NCI-H748 (cell line): ENCODE data around the gene SSTR3.
"Not testable (repeated sequence)": the region's sequence is repeated elsewhere in the genome, so short reads cannot be mapped to it uniquely, and the experiment has no call there.

ENCODE experiments used
- DNase-seq: peaks from one replicate; lab custom pipeline; 2025; ENCODE audit not compliant: unreplicated experiment; lab: John Stamatoyannopoulos, UW

The SSTR3 gene

GRCh38 chr22:37243402-37244113 lies 31.3 kb upstream of the SSTR3 start:
- DNase-seq: no peak

DNA sequence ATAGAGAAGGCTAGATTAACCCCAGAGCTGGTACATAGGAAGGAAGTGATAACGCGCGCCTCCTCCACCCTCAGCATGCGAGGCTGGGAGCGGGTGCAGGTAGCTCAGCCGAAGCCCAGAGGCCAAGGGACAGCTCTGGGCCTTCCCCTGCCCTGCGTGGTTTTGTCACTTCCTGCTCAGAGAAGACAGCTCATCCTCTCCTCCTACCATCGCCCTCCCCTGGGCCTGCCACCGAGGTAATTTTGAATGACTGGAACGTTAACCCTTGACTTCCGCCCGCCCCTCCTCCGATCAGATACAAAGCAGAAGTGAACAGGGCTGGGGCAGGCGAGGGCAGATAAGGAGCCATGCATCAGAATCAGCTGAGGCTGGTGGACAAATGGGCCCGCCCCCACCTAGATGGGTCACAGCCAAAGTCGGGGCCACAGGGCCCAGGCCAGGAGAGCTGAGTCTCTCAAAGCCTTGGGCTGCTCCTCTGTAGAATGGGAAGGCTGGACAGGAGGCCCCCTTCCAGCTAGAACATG lies 30.2 kb upstream of the SSTR3 start:
- no peak for DNase-seq

- DNase-seq: no peak
These were observed 29.3 kb upstream of the SSTR3 start for GRCh38 chr22:37241351-37242142.

- no peak for DNase-seq
These were observed 28.7 kb upstream of the SSTR3 start for GRCh38 chr22:37240941-37241320.

- DNase-seq: no peak
These were observed 28.1 kb upstream of the SSTR3 start for GRCh38 chr22:37240240-37240940.

DNA sequence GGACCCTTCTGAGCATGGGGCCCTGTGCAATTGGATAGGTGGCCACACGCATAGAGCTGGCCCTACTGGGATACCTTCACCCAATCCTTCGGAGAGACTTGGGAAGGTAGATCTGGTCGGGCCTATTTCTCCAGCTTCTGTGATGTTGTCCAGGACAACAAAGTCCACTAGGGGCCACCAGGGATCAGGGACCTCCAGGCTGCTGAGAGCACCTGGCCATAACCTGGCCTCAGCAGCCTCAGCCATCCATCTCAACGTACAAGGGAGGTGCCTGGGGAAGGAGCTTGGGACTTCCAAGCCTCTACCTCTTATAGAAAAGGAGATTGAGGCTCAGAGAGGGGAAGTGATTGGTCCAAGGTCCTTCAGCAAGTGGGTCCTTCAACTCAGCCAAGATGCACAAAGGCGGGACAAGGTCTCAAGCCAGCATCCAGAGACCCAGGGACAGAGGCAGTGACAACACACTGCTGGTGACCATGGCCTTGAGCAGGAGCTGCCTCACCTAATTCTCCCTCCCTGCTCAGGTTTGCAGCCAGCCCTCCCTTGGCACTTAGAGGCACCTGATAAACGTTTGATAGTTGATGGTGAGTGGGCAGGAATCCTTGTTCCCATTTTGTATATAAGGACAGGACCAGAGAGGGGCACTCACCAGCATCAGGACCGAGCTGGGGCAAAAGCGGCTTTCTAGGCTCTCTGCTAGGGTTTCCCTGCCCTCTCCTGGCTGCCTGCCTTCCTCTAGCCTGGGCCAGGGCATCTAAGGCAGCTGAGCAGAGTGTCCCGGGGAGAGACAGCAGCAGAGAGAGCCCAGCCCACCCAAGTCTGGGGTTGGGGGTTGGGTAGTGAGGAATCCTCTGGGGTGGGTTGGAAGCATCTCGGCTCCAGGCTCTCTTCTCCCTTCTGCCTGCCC lies 27.3 kb upstream of the SSTR3 start:
- DNase-seq: no peak

- DNase-seq: no peak
These were observed 25.3 kb upstream of the SSTR3 start for GRCh38 chr22:37237371-37238268.

DNA sequence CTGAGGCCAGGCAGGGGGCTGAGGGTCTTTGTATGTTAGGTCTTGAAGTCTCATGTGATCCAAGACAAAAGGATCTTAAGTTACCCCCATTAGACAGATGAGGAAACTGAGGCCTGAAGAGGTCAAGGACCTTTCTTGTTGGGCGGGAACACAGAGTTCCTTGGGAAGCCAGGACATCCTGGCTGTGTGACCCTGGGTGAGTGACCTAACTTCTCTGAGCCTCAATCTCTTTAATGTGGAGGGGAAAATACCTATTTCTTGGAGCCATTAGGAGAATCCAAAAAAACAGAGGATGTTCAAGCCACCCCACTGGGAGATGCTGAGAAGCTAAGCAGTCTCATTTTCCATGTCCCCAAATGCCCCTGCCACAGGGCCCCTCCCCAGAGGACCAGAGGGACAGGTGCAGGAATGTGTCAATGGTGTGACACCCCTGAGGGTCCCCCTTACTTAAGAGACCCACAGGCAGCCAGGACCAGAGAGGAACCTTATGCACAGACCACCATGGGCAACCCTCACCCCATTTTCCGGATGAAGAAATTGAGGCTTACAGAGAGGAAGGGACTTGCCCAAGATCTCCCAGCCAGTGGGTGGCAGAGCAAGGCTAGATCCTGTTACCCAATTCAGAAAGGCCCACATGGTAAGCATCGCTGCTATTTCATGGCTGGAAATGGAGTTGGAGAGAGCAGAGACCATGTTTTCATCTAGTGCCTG lies 23.8 kb upstream of the SSTR3 start:
- DNase-seq: no peak

- no peak for DNase-seq
These were observed 22.7 kb upstream of the SSTR3 start for GRCh38 chr22:37234736-37235711.

- no peak for DNase-seq
These were observed 21.7 kb upstream of the SSTR3 start for GRCh38 chr22:37233751-37234631.

DNA sequence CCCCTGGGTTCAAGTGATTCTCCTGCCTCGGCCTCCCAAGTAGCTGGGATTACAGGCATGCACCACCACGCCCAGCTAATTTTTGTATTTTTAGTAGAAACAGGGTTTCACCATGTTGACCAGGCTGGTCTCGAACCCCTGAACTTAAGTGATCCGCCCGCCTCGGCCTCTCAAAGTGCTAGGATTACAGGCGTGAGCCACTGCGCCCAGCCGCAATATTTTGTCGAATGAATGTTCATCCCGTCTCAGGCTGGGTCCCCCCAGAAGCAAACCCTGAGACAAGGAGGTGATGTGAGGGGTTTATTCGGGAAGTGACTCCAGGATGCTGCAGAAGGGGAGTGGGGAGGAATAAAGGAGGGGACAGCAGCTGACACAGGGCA lies 21.1 kb upstream of the SSTR3 start:
- DNase-seq: not testable (repeated sequence)

GRCh38 chr22:37232140-37232998 lies 20.1 kb upstream of the SSTR3 start:
- DNase-seq: no peak

- DNase-seq: no peak
These were observed 19.3 kb upstream of the SSTR3 start for GRCh38 chr22:37231406-37232139.

DNA sequence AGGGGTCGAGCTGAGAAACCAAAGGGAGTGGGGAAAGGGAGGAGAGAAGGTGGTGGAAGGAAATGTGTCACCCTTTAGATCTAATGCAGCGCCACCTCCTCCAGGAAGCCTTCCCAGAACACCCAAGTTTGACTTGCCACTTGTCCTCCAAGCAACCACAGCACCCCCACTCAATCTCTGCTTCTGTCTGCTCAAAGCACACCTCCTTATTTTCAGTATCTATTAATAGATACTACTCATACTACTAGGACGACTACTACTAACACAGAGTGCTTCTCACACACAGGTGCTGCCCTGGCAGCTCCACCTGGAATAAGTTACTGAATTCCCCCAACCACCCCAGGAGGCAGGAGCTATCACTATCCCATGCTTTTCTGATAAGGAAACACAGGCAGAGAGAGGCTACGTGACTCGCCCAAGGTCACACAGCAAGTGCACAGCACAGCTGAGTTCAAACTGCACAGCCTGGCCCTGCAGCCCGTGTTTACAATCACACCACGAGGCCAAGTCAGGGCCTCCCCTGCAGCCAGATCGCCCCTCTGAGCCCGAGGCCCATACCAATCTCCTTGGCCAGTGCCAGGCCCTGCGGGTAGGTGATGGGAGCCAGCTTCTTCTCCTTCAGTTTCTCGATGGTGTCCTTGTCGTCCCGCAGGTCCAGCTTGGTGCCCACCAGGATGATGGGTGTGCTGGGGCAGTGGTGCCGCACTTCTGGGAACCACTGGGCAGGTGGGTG lies 18.6 kb upstream of the SSTR3 start:
- DNase-seq: no peak
